GM12892 (cell line): ENCODE measurements around the gene OR5AN1. TPM values are rescaled to one million over a fixed set of nuclear protein-coding genes. Genes with fewer than 3 reads are reported as not detected.
"Not testable (repeated sequence)": the region's sequence is repeated elsewhere in the genome, so short reads cannot be mapped to it uniquely, and the experiment has no call there.

ENCODE experiments used
- DNase-seq: peaks from one replicate; pipeline ENCODE4 v3.0.0; 2011; ENCODE audit not compliant: insufficient read length
- FAIRE-seq: peaks from 2 replicates; lab custom pipeline; 2011; peaks lifted over from hg19 to GRCh38; lab: Jason Lieb, UNC
- POLR2A ChIP-seq: IDR thresholded peaks from 2 replicates; pipeline ENCODE4 v1.6.1; 2011; ENCODE audit warnings: low read depth, low read length, control low read depth
- POLR2AphosphoS5 ChIP-seq: IDR thresholded peaks from 2 replicates; pipeline ENCODE4 v1.6.1; 2011; ENCODE audit warnings: low read depth, low read length, control low read depth
- TAF1 ChIP-seq: IDR thresholded peaks from 2 replicates; pipeline ENCODE4 v1.6.1; 2011; ENCODE audit warnings: low read depth, mild to moderate bottlenecking, control low read depth, low read length, borderline replicate concordance
- polyA plus RNA-seq: library from polyadenylated mRNA; unstranded; fragments of >200 nt; gene quantifications from one replicate; pipeline ENCODE4 v1.2.1, GENCODE V29; 2012; ENCODE audit warnings: missing spikeins, inconsistent platforms; ENCODE audit not compliant: missing spikeins

OR5AN1 gene
- polyA plus RNA-seq = not detected

GRCh38 chr11:59358595-59358994, at the start of gene OR5AN1:
Gene OR5AN1 (plus strand): TSS chr11:59358895. CDS start chr11:59364459, 5,564 bp downstream.
- DNase-seq (no peak), FAIRE-seq (no peak)
- TF ChIP-seq TAF1 = no peak
- no peak for TF ChIP-seq POLR2A
- no peak for TF ChIP-seq POLR2AphosphoS5

- DNase-seq (no peak), FAIRE-seq (no peak)
Measured at GRCh38 chr11:59335001-59335400, 23.7 kb upstream of the OR5AN1 start.

GRCh38 chr11:59336176-59336575, 22.5 kb upstream of the OR5AN1 start:
- FAIRE-seq (no peak), DNase-seq (no peak)
- TF ChIP-seq POLR2A = no peak
- no peak for TF ChIP-seq TAF1
- no peak for TF ChIP-seq POLR2AphosphoS5

More at GRCh38 chr11:59335001-59335400, 23.7 kb upstream of the OR5AN1 start:
- TF ChIP-seq POLR2A (no peak), TAF1 (no peak), POLR2AphosphoS5 (no peak)

- DNase-seq (no peak), FAIRE-seq (no peak)
- TF ChIP-seq POLR2AphosphoS5 (no peak), TAF1 (no peak), POLR2A (no peak)
Measured at GRCh38 chr11:59336931-59337330, 21.8 kb upstream of the OR5AN1 start.

- not testable (repeated sequence) for FAIRE-seq, DNase-seq
Measured at GRCh38 chr11:59349657-59350056, 9.0 kb upstream of the OR5AN1 start.

GRCh38 chr11:59355226-59355625, 3.5 kb upstream of the OR5AN1 start:
- DNase-seq (no peak), FAIRE-seq (no peak)
- no peak for TF ChIP-seq POLR2AphosphoS5
- no peak for TF ChIP-seq TAF1
- TF ChIP-seq POLR2A = no peak

GRCh38 chr11:59356561-59356960, 2.1 kb upstream of the OR5AN1 start:
- DNase-seq (no peak), FAIRE-seq (no peak)
- TF ChIP-seq POLR2A (no peak), POLR2AphosphoS5 (no peak), TAF1 (no peak)

GRCh38 chr11:59358020-59358419, 675 bp upstream of the OR5AN1 start:
- DNase-seq (no peak), FAIRE-seq (no peak)
- TF ChIP-seq TAF1 = no peak
- no peak for TF ChIP-seq POLR2A
- TF ChIP-seq POLR2AphosphoS5 = no peak

- FAIRE-seq (no peak), DNase-seq (no peak)
- TF ChIP-seq TAF1 (no peak), POLR2A (no peak), POLR2AphosphoS5 (no peak)
Measured at GRCh38 chr11:59365232-59366018, 6.7 kb downstream of the OR5AN1 start.

GRCh38 chr11:59368238-59369022, 9.7 kb downstream of the OR5AN1 start:
- no peak for TF ChIP-seq POLR2AphosphoS5
- TF ChIP-seq TAF1 = no peak
- TF ChIP-seq POLR2A = no peak
- FAIRE-seq (no peak), DNase-seq (no peak)

- FAIRE-seq, DNase-seq: not testable (repeated sequence)
Measured at GRCh38 chr11:59372324-59372723, 13.6 kb downstream of the OR5AN1 start.

- DNase-seq (no peak), FAIRE-seq (peak; percentile 88)
- TF ChIP-seq TAF1 (no peak), POLR2AphosphoS5 (no peak), POLR2A (no peak)
Measured at GRCh38 chr11:59380263-59381059, 21.8 kb downstream of the OR5AN1 start.

GRCh38 chr11:59394186-59394585, 35.5 kb downstream of the OR5AN1 start:
- DNase-seq (no peak), FAIRE-seq (no peak)
- TF ChIP-seq TAF1 = no peak
- TF ChIP-seq POLR2AphosphoS5 = no peak
- TF ChIP-seq POLR2A = no peak
